Mesodermal cell (in vitro differentiated cells): ENCODE results near the gene NANOS1.

Experiments
- H3K27ac ChIP-seq: 2 replicates; pipeline ENCODE4 v1.7.0; 2013; ENCODE audit warnings: mild to moderate bottlenecking, low read depth, low read length, moderate library complexity; ENCODE audit not compliant: severe bottlenecking
- H3K36me3 ChIP-seq: 2 replicates; pipeline ENCODE4 v1.7.1; 2013; ENCODE audit warnings: mild to moderate bottlenecking, low read length, moderate library complexity; ENCODE audit not compliant: control insufficient read depth, insufficient read depth
- H3K4me1 ChIP-seq: one replicate; pipeline ENCODE4 v1.7.1; 2013; ENCODE audit warnings: mild to moderate bottlenecking, low read length; ENCODE audit not compliant: insufficient read depth, control insufficient read depth, poor library complexity, severe bottlenecking
- H3K4me3 ChIP-seq: 2 replicates; pipeline ENCODE4 v1.7.0; 2013; ENCODE audit warnings: low read length, control low read depth, mild to moderate bottlenecking; ENCODE audit not compliant: insufficient read depth, poor library complexity, severe bottlenecking; ENCODE audit errors: extremely low read depth
- H3K9me3 ChIP-seq: 2 replicates; pipeline ENCODE4 v1.7.1; 2013; ENCODE audit warnings: mild to moderate bottlenecking, low read length, moderate library complexity; ENCODE audit not compliant: control insufficient read depth
- WGBS, 2 experiments: methylation state at CpG; one replicate each; pipeline ENCODE4 v1.1.5; 2013; ENCODE audit warnings: missing lambda C conversion rate in 2 of 2; ENCODE audit not compliant: insufficient coverage in 2 of 2; 5-methylcytosine and 5-hydroxymethylcytosine counted together

NANOS1 gene

GRCh38 chr10:119060107-119060506, 30.6 kb downstream of the NANOS1 start:
- peaks cover 98% of the 10 kb centered on the region for H3K36me3 ChIP-seq
- no peak overlapping the region for H3K27ac ChIP-seq
- H3K4me3 ChIP-seq: no peak overlapping the region
- WGBS, 2 experiments: no CpG with 5 or more reads among the region's 1 CpG
- no peaks in the 10 kb centered on the region for H3K9me3 ChIP-seq
- H3K4me1 ChIP-seq: no peaks in the 10 kb centered on the region

GRCh38 chr10:119061352-119061751, 31.8 kb downstream of the NANOS1 start:
- Histone ChIP-seq H3K9me3 (no peaks in the 10 kb centered on the region), H3K27ac (no peak overlapping the region), H3K36me3 (peaks cover 98% of the 10 kb centered on the region), H3K4me3 (no peak overlapping the region), H3K4me1 (no peaks in the 10 kb centered on the region)
- no CpG with 5 or more reads among the region's 1 CpG for WGBS, 2 experiments

- no peak overlapping the region for H3K27ac ChIP-seq
- no peak overlapping the region for H3K4me3 ChIP-seq
- WGBS, 2 experiments: 83 to 100% methylated on average over 1 of the region's 2 CpGs
- no peaks in the 10 kb centered on the region for H3K9me3 ChIP-seq
- no peaks in the 10 kb centered on the region for H3K4me1 ChIP-seq
- H3K36me3 ChIP-seq: peaks cover 98% of the 10 kb centered on the region
These were observed 32.4 kb downstream of the NANOS1 start for GRCh38 chr10:119061926-119062325.

GRCh38 chr10:119070395-119071165, 41.1 kb downstream of the NANOS1 start:
- Histone ChIP-seq H3K27ac (no peak overlapping the region), H3K36me3 (peaks cover 91% of the 10 kb centered on the region)
- 91 to 100% methylated on average over 3 to 4 of the region's 9 CpGs for WGBS, 2 experiments

GRCh38 chr10:119073584-119073983, 44.1 kb downstream of the NANOS1 start:
- H3K4me3 ChIP-seq: no peak overlapping the region
- whole genome bisulfite sequencing, 2 experiments: 90 to 92% methylated on average over 4 to 6 of the region's 6 CpGs
- H3K36me3 ChIP-seq: peaks cover 88% of the 10 kb centered on the region
- no peaks in the 10 kb centered on the region for H3K4me1 ChIP-seq
- no peaks in the 10 kb centered on the region for H3K9me3 ChIP-seq
- no peak overlapping the region for H3K27ac ChIP-seq

More at GRCh38 chr10:119070395-119071165, 41.1 kb downstream of the NANOS1 start:
- H3K4me1 ChIP-seq: no peaks in the 10 kb centered on the region
- no peaks in the 10 kb centered on the region for H3K9me3 ChIP-seq
- no peak overlapping the region for H3K4me3 ChIP-seq

DNA sequence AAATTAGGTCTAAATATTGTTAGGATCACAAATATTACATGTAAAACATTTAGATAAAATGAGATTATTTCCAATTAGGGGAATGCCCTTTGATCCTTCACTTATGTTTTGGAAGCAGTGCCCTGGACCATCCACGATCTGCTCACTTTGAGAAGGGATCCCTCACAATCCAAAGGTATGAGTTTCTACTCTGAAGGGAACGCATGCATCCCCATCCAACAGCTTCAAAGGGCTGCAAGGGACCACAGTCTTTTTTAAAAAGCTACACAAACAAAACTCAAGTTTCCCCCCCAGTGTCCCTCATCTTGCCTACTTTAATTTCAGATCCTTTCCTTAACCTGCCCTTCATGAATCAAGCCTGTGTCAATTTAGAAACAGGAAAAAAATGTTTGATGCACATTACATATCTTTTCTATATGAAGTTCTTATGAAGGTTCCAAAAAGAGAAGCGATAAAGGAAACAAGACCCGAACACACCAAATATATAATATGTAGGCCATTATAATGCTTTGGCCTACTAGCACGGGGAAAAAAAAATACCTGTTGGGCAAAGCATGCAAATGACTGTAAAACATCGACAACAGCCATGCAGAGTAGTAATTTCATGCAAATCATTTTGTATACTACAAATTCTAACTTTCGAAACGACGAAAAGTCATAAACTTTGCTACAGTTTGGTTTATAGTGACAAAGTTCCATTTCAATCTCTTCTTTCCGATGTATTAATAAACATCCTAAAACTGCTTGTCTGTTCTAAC, 49.1 kb downstream of the NANOS1 start:
- Histone ChIP-seq H3K4me3 (peak overlapping the region; percentile 97), H3K27ac (no peak overlapping the region), H3K9me3 (no peaks in the 10 kb centered on the region), H3K4me1 (no peaks in the 10 kb centered on the region), H3K36me3 (peaks cover 45% of the 10 kb centered on the region)
- 35 to 51% methylated on average over 3 to 6 of the region's 10 CpGs for WGBS, 2 experiments

DNA sequence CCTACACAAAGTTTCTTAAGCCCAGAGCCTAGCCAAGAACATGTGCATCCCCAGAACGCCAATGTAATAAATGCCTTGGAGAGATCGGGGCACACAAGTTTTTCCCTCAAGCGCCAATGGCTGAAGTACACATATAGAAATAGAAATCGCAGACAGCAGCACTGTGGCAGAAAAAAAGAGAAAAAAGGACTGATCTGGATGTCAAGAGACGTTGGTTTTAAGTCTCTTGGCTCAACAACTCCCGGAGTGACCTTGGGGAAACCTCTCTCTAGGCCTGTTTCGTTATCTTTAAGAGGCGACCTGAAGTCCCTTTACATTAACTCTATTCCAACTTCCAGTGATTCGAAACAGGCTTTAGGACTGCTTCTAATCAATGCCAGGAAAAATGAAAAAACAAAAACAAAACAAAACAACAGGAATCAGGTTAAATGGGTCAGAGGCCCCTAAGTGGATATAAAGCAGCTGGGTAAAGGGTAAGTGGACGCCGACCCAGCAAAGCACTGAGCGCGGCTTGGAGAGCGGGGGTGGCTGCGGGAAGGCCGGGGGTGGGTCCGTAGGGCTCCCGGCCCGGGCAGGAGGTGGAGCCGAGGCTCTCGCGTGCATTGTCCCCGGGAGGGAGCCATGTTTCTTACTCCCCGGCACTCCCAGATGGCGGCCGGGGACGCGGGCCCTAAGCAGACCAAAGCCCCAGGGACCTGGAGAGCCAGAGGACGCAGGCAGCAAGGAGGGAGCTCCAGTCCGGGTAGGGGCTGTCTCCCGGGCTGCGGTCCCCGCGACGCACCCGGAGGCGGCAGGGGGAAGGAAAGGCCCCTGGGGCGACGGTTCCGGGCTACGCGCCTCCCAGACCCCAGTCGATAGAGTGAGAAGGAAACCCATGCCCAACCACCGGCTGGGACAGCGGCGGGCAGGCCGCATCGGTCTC, 50.3 kb downstream of the NANOS1 start:
- Histone ChIP-seq H3K4me1 (no peaks in the 10 kb centered on the region), H3K9me3 (no peaks in the 10 kb centered on the region), H3K4me3 (peak overlapping the region; percentile 97), H3K36me3 (peaks cover 33% of the 10 kb centered on the region), H3K27ac (peak overlapping the region; percentile 99)
- whole genome bisulfite sequencing, 2 experiments: 1% methylated on average over 35 to 41 of the region's 48 CpGs

DNA sequence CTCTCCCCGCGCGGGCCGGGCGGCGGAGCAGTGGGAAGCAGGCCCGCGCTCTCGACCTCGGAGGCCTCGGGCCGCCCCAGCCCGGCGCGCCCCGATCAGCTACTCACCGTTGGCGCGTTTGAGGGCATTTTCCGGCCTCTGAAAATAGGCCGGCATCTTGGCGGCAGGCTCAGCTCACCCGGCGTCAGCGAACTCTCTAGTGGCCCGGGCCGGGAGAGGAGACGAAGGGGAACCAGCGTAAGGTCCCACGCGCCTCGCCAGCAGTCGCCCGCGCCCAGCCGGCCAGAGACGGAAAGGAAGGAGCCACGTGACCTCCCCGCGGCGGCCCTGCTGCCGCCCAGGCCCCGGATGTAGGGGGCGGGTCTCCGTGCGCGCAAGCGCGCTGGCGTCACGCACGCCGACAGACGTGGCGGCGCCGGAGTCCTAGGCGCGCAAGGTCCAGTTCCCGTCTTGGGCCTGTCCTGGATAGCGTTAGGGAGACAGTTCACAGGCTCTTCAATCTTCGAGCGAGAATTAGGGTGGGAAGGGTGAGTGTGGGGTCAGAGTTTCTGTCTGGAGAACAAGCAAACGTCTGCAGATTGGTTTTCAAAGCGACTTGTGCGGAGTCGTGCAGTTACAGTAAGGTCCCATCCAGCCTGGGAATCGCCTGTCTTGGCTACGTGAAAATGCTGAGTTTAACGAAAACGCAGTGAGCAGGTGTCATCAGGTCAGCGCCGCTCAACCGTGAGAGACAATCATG, 51.2 kb downstream of the NANOS1 start, which contains the start of gene EIF3A:
EIF3A (minus strand) TSS at position 297 of the 739 bp plus-strand sequence; CDS start at position 156, 141 bp downstream.
- WGBS, 2 experiments: 0 to 1% methylated on average over 49 to 56 of the region's 74 CpGs
- H3K4me1 ChIP-seq: no peaks in the 10 kb centered on the region
- no peaks in the 10 kb centered on the region for H3K9me3 ChIP-seq
- peak within 1 kb of the TSS; percentile 99 for H3K27ac ChIP-seq
- H3K36me3 ChIP-seq: peaks cover 30% of the 10 kb centered on the region
- H3K4me3 ChIP-seq: peak within 1 kb of the TSS; percentile 97
